HL-60 (cell line): ENCODE measurements around the gene DDX5.

Source experiments
- DNase-seq, 2 experiments: peaks; one replicate each; pipeline ENCODE4 v3.0.0-alpha.2; 2010 to 2020; ENCODE audit warnings: low read depth in 1 of 2, low spot score in 1 of 2
- H3K27ac ChIP-seq: fragments of 250-450 bp; sonication (Bioruptor Pico); replicated peaks from 2 replicates; pipeline ENCODE4 v1.5.1; 2020; ENCODE audit warnings: mild to moderate bottlenecking, moderate library complexity
- H3K27me3 ChIP-seq: fragments of 250-450 bp; sonication (Bioruptor Pico); 2 replicates; pipeline ENCODE4 v1.5.1; 2021; ENCODE audit warnings: mild to moderate bottlenecking, moderate library complexity; ENCODE audit not compliant: insufficient read depth, poor library complexity, severe bottlenecking
- H3K4me3 ChIP-seq: replicated peaks from 2 replicates; pipeline ENCODE4 v1.5.1; 2011; ENCODE audit warnings: mild to moderate bottlenecking, control low read depth, low read length; ENCODE audit not compliant: insufficient read depth
- GABPA ChIP-seq: IDR thresholded peaks from 2 replicates; pipeline ENCODE4 v1.6.1; 2012; ENCODE audit warnings: low read depth
- POLR2AphosphoS5 ChIP-seq: IDR thresholded peaks from 2 replicates; pipeline ENCODE4 v1.6.1; 2012; ENCODE audit warnings: low read depth
- SPI1 ChIP-seq: IDR thresholded peaks from 2 replicates; pipeline ENCODE4 v1.6.1; 2012; ENCODE audit warnings: low read depth, mild to moderate bottlenecking, borderline replicate concordance
- TF ChIP-seq, protein P1 (sequence below): IDR thresholded peaks from 2 replicates; pipeline ENCODE4 v1.6.1; 2012; ENCODE audit warnings: low read depth; ENCODE audit not compliant: insufficient replicate concordance
- TF ChIP-seq, protein P2 (sequence below): IDR thresholded peaks from one replicate; pipeline ENCODE4 v1.5.1; 2011; ENCODE audit warnings: low read length, control low read depth, inconsistent platforms; ENCODE audit not compliant: insufficient read depth

DDX5 gene

DNA sequence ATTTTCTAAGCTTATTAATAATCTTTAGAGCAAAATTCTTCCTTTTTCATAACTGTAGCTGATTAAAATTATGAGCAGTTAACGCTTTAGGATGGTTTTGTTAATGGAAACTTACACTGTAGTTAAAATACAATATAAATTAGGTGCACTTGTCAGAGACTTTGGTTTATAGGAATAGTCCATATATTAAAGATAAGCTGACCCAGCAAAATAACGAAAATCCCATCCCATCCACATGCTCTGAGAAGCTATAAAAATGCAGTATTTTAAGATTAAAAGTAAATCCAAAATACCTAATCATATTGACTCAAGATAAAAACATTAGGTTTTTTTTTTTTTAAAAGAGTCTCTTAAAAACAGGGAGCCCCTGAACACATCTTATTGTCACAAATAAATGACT, 38.7 kb upstream of the DDX5 start:
- Histone ChIP-seq H3K27ac (no peak overlapping the region), H3K27me3 (no peaks in the 10 kb centered on the region), H3K4me3 (no peak overlapping the region)
- no peak for DNase-seq
- TF ChIP-seq GABPA (no peak), SPI1 (no peak), POLR2AphosphoS5 (no peak)
- TF ChIP-seq, protein P1, sequence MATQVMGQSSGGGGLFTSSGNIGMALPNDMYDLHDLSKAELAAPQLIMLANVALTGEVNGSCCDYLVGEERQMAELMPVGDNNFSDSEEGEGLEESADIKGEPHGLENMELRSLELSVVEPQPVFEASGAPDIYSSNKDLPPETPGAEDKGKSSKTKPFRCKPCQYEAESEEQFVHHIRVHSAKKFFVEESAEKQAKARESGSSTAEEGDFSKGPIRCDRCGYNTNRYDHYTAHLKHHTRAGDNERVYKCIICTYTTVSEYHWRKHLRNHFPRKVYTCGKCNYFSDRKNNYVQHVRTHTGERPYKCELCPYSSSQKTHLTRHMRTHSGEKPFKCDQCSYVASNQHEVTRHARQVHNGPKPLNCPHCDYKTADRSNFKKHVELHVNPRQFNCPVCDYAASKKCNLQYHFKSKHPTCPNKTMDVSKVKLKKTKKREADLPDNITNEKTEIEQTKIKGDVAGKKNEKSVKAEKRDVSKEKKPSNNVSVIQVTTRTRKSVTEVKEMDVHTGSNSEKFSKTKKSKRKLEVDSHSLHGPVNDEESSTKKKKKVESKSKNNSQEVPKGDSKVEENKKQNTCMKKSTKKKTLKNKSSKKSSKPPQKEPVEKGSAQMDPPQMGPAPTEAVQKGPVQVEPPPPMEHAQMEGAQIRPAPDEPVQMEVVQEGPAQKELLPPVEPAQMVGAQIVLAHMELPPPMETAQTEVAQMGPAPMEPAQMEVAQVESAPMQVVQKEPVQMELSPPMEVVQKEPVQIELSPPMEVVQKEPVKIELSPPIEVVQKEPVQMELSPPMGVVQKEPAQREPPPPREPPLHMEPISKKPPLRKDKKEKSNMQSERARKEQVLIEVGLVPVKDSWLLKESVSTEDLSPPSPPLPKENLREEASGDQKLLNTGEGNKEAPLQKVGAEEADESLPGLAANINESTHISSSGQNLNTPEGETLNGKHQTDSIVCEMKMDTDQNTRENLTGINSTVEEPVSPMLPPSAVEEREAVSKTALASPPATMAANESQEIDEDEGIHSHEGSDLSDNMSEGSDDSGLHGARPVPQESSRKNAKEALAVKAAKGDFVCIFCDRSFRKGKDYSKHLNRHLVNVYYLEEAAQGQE: no peak
- TF ChIP-seq, protein P2, sequence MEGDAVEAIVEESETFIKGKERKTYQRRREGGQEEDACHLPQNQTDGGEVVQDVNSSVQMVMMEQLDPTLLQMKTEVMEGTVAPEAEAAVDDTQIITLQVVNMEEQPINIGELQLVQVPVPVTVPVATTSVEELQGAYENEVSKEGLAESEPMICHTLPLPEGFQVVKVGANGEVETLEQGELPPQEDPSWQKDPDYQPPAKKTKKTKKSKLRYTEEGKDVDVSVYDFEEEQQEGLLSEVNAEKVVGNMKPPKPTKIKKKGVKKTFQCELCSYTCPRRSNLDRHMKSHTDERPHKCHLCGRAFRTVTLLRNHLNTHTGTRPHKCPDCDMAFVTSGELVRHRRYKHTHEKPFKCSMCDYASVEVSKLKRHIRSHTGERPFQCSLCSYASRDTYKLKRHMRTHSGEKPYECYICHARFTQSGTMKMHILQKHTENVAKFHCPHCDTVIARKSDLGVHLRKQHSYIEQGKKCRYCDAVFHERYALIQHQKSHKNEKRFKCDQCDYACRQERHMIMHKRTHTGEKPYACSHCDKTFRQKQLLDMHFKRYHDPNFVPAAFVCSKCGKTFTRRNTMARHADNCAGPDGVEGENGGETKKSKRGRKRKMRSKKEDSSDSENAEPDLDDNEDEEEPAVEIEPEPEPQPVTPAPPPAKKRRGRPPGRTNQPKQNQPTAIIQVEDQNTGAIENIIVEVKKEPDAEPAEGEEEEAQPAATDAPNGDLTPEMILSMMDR: no peak

DNA sequence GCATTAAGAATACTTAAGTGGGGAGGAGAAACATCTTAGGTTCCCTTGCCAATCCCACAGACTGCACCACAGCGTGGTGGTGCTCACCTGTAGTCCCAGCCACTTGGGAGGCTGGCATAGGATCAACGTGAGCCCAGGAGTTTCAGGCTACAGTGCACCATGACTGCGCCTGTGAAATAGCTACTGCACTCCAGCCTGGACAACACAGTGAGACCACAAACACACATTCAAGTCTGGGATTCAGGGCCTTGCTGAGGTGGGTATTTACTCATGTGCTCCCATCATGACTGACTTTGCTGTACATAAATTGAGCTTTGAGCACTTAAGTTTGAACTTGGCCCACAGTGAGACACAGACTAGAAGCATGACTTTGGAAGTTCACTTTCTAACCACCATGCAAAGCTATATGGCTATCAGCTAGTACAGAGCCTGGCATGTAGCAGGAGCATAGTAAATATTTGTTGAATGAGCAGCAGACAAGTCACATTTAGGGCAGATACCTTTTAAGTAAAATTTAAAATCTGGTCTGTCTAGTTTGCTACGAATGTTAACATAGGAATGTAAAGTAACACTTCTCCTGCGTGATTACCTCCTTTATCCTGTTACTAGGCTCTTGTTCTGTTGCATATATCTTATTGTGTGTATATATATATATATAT, 34.2 kb upstream of the DDX5 start:
- TF ChIP-seq, protein P2: no peak
- no peak for TF ChIP-seq POLR2AphosphoS5
- TF ChIP-seq, protein P1: no peak
- no peak for TF ChIP-seq GABPA
- Histone ChIP-seq H3K27ac (no peak overlapping the region), H3K4me3 (no peak overlapping the region), H3K27me3 (no peaks in the 10 kb centered on the region)
- DNase-seq: no peak

DNA sequence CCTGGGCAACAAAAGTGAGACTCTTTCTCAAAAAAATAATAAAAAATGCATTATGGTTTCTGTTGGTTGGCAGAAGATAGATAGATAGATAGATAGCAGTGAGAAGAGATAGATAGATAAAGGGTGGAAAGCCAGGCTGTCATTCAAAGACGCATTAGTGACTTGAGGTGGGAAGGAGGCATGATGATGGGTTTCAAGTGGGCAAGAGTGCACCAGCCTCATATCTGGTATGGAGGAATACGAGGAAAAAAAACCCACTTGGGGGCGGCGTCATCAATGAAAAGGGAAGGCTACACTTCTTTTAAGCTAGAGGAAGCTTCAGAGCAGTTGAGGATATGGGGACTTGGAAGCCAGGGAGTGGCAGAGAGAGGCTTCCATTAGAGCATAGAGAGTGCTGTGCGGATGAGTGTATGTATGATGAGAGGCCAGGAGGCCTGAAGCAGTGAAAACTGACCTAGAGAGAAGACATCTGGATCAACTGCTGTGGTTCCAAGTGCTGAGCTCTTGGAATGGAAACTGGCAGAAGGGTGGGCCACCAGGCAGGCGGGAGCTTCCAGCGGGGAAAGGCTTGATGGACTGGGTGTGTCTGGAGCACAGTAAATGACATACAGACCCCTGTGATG, 32.5 kb upstream of the DDX5 start:
- no peak overlapping the region for H3K27ac ChIP-seq
- DNase-seq: no peak

More for the DNA sequence above, 32.5 kb upstream of the DDX5 start:
- Histone ChIP-seq H3K27me3 (no peaks in the 10 kb centered on the region), H3K4me3 (no peak overlapping the region)
- TF ChIP-seq POLR2AphosphoS5 (no peak), SPI1 (no peak), GABPA (no peak)
- TF ChIP-seq, protein P1: no peak
- TF ChIP-seq, protein P2: no peak
